Keratinocyte (primary cell): Measurements from ENCODE around the gene FAM32A. TPM values are rescaled to one million over a fixed set of nuclear protein-coding genes. Genes with fewer than 3 reads are reported as not detected.

ENCODE experiments used
- DNase-seq: peaks from one replicate; pipeline ENCODE4 v3.0.0-alpha.2; 2011; ENCODE audit warnings: low read depth, missing footprints, low spot score
- FAIRE-seq: peaks from 2 replicates; lab custom pipeline; 2011; peaks lifted over from hg19 to GRCh38; lab: Jason Lieb, UNC
- H2AFZ ChIP-seq: 2 replicates; pipeline ENCODE4 v1.6.0; 2012; ENCODE audit warnings: low read length, control low read depth, inconsistent platforms; ENCODE audit not compliant: control insufficient read depth
- H3K27ac ChIP-seq: 2 replicates; pipeline ENCODE4 v1.5.1; 2011; ENCODE audit warnings: low read length; ENCODE audit not compliant: control insufficient read depth, insufficient read depth
- H3K27me3 ChIP-seq: 3 replicates; pipeline ENCODE4 v1.6.0; 2011; ENCODE audit warnings: low read length; ENCODE audit not compliant: control insufficient read depth, insufficient read depth; ENCODE audit errors: extremely low read depth
- H3K36me3 ChIP-seq, 2 experiments: 2 replicates in 1 of 2; 3 replicates in 1 of 2; pipeline ENCODE4 v1.5.1; 2011; ENCODE audit warnings: low read length in 2 of 2, mild to moderate bottlenecking in 1 of 2; ENCODE audit not compliant: control insufficient read depth in 2 of 2, insufficient read depth in 2 of 2; ENCODE audit errors: extremely low read depth in 1 of 2
- H3K4me1 ChIP-seq: 3 replicates; pipeline ENCODE4 v1.5.1; 2011; ENCODE audit warnings: low read length; ENCODE audit not compliant: control insufficient read depth, insufficient read depth; ENCODE audit errors: extremely low read depth
- H3K4me2 ChIP-seq: 3 replicates; pipeline ENCODE4 v1.6.0; 2011; ENCODE audit warnings: low read depth, low read length; ENCODE audit not compliant: control insufficient read depth, insufficient read depth; ENCODE audit errors: extremely low read depth
- H3K4me3 ChIP-seq, 3 experiments: fragments of 200-600 bp in 1 of 3; sonication (generic) in 1 of 3; 2 replicates in 2 of 3; 3 replicates in 1 of 3; pipeline ENCODE4 v1.5.1; 2011 to 2016; ENCODE audit warnings: low read length in 3 of 3, mild to moderate bottlenecking in 3 of 3, control low read depth in 2 of 3, inconsistent platforms in 1 of 3, low read depth in 1 of 3, mixed read lengths in 1 of 3, mixed run types in 1 of 3, moderate library complexity in 1 of 3; ENCODE audit not compliant: control insufficient read depth in 2 of 3, insufficient read depth in 2 of 3; ENCODE audit errors: extremely low read depth in 1 of 3
- H3K79me2 ChIP-seq: 2 replicates; pipeline ENCODE4 v1.6.0; 2012; ENCODE audit warnings: low read length; ENCODE audit not compliant: control insufficient read depth, insufficient read depth
- H3K9ac ChIP-seq: 3 replicates; pipeline ENCODE4 v1.6.0; 2011; ENCODE audit warnings: low read length; ENCODE audit not compliant: control insufficient read depth, insufficient read depth; ENCODE audit errors: extremely low read depth
- H3K9me1 ChIP-seq: 3 replicates; pipeline ENCODE4 v1.6.0; 2011; ENCODE audit warnings: low read length; ENCODE audit not compliant: control insufficient read depth, insufficient read depth; ENCODE audit errors: extremely low read depth
- H3K9me3 ChIP-seq: 2 replicates; pipeline ENCODE4 v1.5.1; 2012; ENCODE audit warnings: low read depth, low read length; ENCODE audit not compliant: control insufficient read depth
- H4K20me1 ChIP-seq: 3 replicates; pipeline ENCODE4 v1.6.0; 2011; ENCODE audit warnings: low read length; ENCODE audit not compliant: control insufficient read depth, insufficient read depth; ENCODE audit errors: extremely low read depth
- CTCF ChIP-seq, 3 experiments: IDR thresholded peaks in 1 of 3; conservative IDR thresholded peaks in 1 of 3; optimal IDR thresholded peaks in 1 of 3; 2 replicates in 2 of 3; 3 replicates in 1 of 3; pipeline versions ENCODE3 to v1.5.1; 2011; ENCODE audit warnings: low read length in 3 of 3, mild to moderate bottlenecking in 3 of 3, moderate library complexity in 2 of 3, control low read depth in 1 of 3, inconsistent platforms in 1 of 3; ENCODE audit not compliant: insufficient read depth in 2 of 3; ENCODE audit errors: extremely low read depth in 1 of 3
- EZH2 ChIP-seq: IDR thresholded peaks from one replicate; pipeline ENCODE4 v1.6.1; 2012; ENCODE audit warnings: inconsistent platforms, mild to moderate bottlenecking, low read length, moderate library complexity
- dilution Hi-C: fragments of 300-500 bp; cut with MboI; formaldehyde crosslinking; loops from one replicate; pipeline ENCODE4 v1.7.0; 2020; ENCODE audit warnings: low sequenced_read_pairs; ENCODE audit not compliant: extremely low pct_ligation_motif_present
- polyA plus RNA-seq, 5 experiments: library from polyadenylated mRNA; depleted of rRNA in 3 of 5; stranded (reverse) in 3 of 5; stranded (forward) in 1 of 5; unstranded in 1 of 5; fragments of >200 nt; gene quantifications; 1 replicate in 1 of 5; 2 replicates in 3 of 5; 3 replicates in 1 of 5; pipeline versions ENCODE4 v1.2.1 to v1.2.3, GENCODE V29; 2011 to 2012; ENCODE audit warnings: missing spikeins in 2 of 5, low read depth in 1 of 5, low replicate concordance in 1 of 5

Gene FAM32A
- polyA plus RNA-seq, 1 donor (not counting 4 experiments of a cell fraction or from before 2014, with no cell fraction given): 105 TPM

DNA sequence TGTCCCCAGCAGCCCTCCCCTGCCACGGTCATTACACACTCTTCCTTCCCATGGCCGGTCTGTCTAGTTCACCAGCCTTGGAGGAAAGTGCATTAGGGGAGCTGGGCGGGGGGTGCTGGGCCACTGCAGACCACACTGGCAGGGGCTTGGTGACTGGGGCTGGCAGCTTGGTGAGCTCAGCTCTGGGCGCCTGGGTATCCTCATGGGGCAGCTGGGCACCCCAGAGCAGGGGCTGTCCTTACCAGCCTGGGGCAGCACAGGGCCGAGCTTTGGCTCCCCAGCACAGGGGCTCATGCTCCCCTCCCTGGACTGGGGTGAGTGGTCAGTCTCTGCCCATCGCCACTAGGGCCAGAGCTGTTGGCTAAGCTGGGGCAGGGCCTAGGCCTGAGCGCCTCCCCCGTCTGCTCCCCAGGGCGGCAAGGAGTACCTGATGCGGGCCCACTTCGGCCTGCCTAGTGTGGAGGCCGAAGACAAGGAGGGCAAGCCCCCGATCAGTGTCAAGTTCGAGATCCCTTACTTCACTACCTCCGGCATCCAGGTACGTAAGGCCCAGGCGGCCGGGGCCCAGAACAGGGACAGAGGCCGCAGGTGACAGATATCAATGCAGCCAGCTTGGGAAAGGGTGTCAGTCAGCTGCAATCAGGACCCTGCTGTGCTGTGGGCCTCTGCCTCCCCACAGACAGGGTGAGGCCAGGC, 48.0 kb downstream of the FAM32A start:
- TF ChIP-seq CTCF (optimal IDR thresholded peaks at IDR 0.05 in 1 of 3, IDR thresholded peaks at IDR 0.05 in 1 of 3, conservative IDR thresholded peaks at IDR 0.05 in 1 of 3; ENCODE audit: extremely low read depth in 1 of 3, insufficient read depth in 2 of 3, low read length in 3 of 3) (no peak), EZH2 (no peak)
- no peak overlapping the region for H3K4me2 ChIP-seq
- no peak overlapping the region for H2AFZ ChIP-seq
- no peak overlapping the region for H3K4me3 ChIP-seq
- no peak overlapping the region for H3K27ac ChIP-seq
- no peaks in the 10 kb centered on the region for H3K9me1 ChIP-seq
- H4K20me1 ChIP-seq: no peaks in the 10 kb centered on the region
- dilution Hi-C loops: no loop called here
- no peaks in the 10 kb centered on the region for H3K9me3 ChIP-seq
- H3K4me1 ChIP-seq: no peaks in the 10 kb centered on the region
- DNase-seq (no peak), FAIRE-seq (no peak)
- H3K36me3 ChIP-seq: peaks cover 26 to 30% of the 10 kb centered on the region in 2 experiments
- H3K27me3 ChIP-seq: no peaks in the 10 kb centered on the region
- H3K9ac ChIP-seq: no peak overlapping the region
- H3K79me2 ChIP-seq: no peaks in the 10 kb centered on the region

DNA sequence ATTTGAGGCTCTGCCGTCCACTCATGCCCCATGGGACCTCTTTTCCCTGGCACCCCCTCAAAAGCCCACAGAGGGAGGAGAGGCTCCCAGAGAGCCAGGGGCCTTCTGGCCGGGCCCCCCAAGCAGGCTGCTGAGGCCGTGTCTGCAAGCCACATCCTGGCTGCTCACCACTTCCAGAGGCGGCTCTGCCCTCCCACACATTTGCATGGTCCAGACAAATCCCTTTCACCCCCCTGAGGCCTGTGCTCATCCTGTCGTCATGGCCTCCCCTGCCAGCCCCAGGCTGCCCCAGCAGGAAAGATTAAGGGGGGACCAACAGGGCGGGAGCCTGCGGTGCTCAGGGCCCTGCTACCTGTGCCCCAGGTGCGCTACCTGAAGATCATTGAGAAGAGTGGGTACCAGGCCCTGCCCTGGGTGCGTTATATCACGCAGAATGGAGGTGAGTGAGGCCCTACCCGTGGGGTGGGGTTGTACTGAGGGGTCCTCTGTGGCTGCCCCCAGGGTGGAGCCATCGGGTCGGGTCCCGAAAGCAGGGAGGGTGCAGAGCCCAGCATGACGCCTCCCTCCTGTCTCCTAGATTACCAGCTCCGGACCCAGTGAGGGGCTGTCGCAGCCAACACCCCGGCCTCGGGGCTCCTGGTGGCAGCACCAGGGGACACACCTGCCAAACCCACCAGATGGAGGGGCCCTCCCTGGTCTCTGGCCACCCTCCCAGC, 48.8 kb downstream of the FAM32A start:
- dilution Hi-C loops: no loop called here
- H3K9me1 ChIP-seq: no peaks in the 10 kb centered on the region
- H3K79me2 ChIP-seq: no peaks in the 10 kb centered on the region
- no peak overlapping the region for H3K4me2 ChIP-seq
- no peaks in the 10 kb centered on the region for H4K20me1 ChIP-seq
- H3K27ac ChIP-seq: no peak overlapping the region
- H3K4me3 ChIP-seq: no peak overlapping the region
- H3K9me3 ChIP-seq: no peaks in the 10 kb centered on the region
- H3K4me1 ChIP-seq: no peaks in the 10 kb centered on the region
- H3K9ac ChIP-seq: no peak overlapping the region
- no peaks in the 10 kb centered on the region for H3K27me3 ChIP-seq
- peaks cover 23 to 25% of the 10 kb centered on the region in 2 experiments for H3K36me3 ChIP-seq
- FAIRE-seq: no peak
- DNase-seq: no peak
- no peak for TF ChIP-seq CTCF (optimal IDR thresholded peaks at IDR 0.05 in 1 of 3, IDR thresholded peaks at IDR 0.05 in 1 of 3, conservative IDR thresholded peaks at IDR 0.05 in 1 of 3; ENCODE audit: extremely low read depth in 1 of 3, insufficient read depth in 2 of 3, low read length in 3 of 3)
- TF ChIP-seq EZH2: no peak
- H2AFZ ChIP-seq: no peak overlapping the region
